Natural killer cell treated with Interleukin-12 subunit alpha and Interleukin-12 subunit beta and Interleukin-15 and Interleukin-18, amount 100 ng/mL, for 72 hours (primary cell): ENCODE results near the gene CFAP52. TPM values are rescaled to one million over a fixed set of nuclear protein-coding genes. Genes with fewer than 3 reads are reported as not detected.
"Not testable (repeated sequence)": the region's sequence is repeated elsewhere in the genome, so short reads cannot be mapped to it uniquely, and the experiment has no call there.

ENCODE experiments used
- ATAC-seq, 2 donors: fragments of 150-1000 bp; cut with Tn5 transposase in 1 of 2; sonication (Bioruptor Pico), chemical (Tn5 transposase) in 1 of 2; 2 replicates each; pipeline ENCODE4 v1.10.0; 2021
- DNase-seq: peaks from one replicate; pipeline ENCODE4 v3.0.0; 2022; ENCODE audit warnings: low spot score
- H3K27ac Mint-ChIP-seq, 2 donors: 1 replicate in 1 of 2; 2 replicates in 1 of 2; pipeline ENCODE4 v1.8.0; 2022; ENCODE audit warnings: mixed read lengths in 2 of 2, mild to moderate bottlenecking in 1 of 2, moderate library complexity in 1 of 2
- H3K27me3 Mint-ChIP-seq, 2 donors: 1 replicate in 1 of 2; 2 replicates in 1 of 2; pipeline ENCODE4 v1.8.0; 2022; ENCODE audit warnings: mixed read lengths in 2 of 2
- H3K36me3 Mint-ChIP-seq: one replicate; pipeline ENCODE4 v1.8.0; 2022; ENCODE audit warnings: mixed read lengths
- H3K4me1 Mint-ChIP-seq, 2 donors: 1 replicate in 1 of 2; 2 replicates in 1 of 2; pipeline ENCODE4 v1.8.0; 2022; ENCODE audit warnings: low read depth in 2 of 2, mixed read lengths in 2 of 2, mild to moderate bottlenecking in 1 of 2
- H3K4me3 Mint-ChIP-seq: one replicate; pipeline ENCODE4 v1.8.0; 2022; ENCODE audit warnings: mixed read lengths
- H3K9me3 Mint-ChIP-seq: 2 replicates; pipeline ENCODE4 v1.8.0; 2022; ENCODE audit warnings: mixed read lengths
- total RNA-seq, 2 donors: library from RNA; stranded (reverse); gene quantifications; one replicate each; pipeline ENCODE4 v1.2.3, GENCODE V29; 2022

CFAP52 gene
- total RNA-seq, 2 donors from 2014 or later, result not detected

GRCh38 chr17:9644910-9645751 is 68.7 kb downstream of the CFAP52 start, which contains the start of gene USP43:
TSS of gene USP43 (plus strand) at chr17:9645517. CDS start at chr17:9645633, 116 bp downstream.
- Mint-ChIP-seq H3K36me3 (peaks cover 4% of the 10 kb centered on the region), H3K27ac (no peak within 1 kb of the TSS), H3K4me1 (peaks cover 20 to 23% of the 10 kb centered on the region in 2 donors), H3K27me3 (peaks cover 17 to 22% of the 10 kb centered on the region in 2 donors), H3K4me3 (peak within 1 kb of the TSS; percentile 79), H3K9me3 (no peaks in the 10 kb centered on the region)
- DNase-seq, result no peak
- ATAC-seq, result peak; percentile 75 to 79

DNA sequence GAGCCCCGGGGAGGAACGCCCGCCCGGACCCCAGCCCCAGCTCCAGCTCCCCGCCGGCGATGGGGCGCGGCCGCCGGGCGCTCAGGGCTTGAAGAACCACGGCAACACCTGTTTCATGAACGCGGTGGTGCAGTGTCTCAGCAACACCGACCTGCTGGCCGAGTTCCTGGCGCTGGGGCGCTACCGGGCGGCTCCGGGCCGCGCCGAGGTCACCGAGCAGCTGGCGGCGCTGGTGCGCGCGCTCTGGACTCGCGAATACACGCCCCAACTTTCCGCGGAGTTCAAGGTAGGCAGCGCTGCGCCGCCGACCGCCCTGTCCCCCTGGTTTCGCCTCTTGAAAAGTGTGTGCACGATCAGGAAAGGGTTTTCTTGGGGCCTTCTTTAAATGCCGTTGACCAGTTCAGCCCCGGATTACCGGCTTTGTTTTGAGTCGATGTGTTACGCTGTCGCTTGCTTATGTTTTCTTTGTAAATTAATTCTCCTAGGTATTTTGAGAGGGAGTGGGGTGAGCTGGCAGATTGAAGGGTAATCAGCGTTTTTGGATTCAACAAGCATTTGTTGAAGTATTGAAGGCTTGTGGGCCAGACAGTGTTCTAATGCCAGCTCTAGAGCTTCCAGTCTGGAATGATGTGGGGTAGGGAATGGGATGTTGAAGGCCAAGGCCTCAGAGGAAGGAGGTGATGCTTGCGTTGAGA is 69.6 kb downstream of the CFAP52 start:
- DNase-seq (peak; percentile 64), ATAC-seq (peak; percentile 61 to 74)
- no peaks in the 10 kb centered on the region for H3K9me3 Mint-ChIP-seq
- peak overlapping the region; percentile 79 for H3K4me3 Mint-ChIP-seq
- no peak overlapping the region for H3K27ac Mint-ChIP-seq
- peaks cover 17 to 22% of the 10 kb centered on the region in 2 donors for H3K27me3 Mint-ChIP-seq
- H3K4me1 Mint-ChIP-seq, result peaks cover 20 to 23% of the 10 kb centered on the region in 2 donors
- H3K36me3 Mint-ChIP-seq, result peaks cover 4% of the 10 kb centered on the region

DNA sequence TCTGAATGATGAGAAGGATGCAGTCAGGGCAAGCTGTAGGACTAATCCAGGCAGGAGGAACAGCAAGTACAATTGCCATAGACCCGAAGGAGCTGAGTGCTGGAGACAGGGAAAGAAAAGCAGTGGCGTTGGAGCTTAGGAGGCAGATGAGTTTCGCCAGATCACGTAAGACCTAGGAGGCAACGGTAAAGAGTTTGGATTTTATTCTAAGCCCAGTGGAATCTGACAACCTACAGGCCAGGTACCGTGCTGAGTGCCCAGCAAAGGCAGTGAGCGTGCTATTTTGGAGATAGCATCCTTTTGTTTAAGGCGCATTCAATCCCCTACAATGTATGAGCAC is 70.1 kb downstream of the CFAP52 start:
- Mint-ChIP-seq H3K27ac (no peak overlapping the region), H3K9me3 (no peaks in the 10 kb centered on the region), H3K4me1 (peaks cover 20 to 23% of the 10 kb centered on the region in 2 donors), H3K27me3 (peaks cover 21 to 27% of the 10 kb centered on the region in 2 donors), H3K4me3 (peak overlapping the region; percentile 79), H3K36me3 (peaks cover 4% of the 10 kb centered on the region)
- DNase-seq, result no peak
- ATAC-seq, result no peak

DNA sequence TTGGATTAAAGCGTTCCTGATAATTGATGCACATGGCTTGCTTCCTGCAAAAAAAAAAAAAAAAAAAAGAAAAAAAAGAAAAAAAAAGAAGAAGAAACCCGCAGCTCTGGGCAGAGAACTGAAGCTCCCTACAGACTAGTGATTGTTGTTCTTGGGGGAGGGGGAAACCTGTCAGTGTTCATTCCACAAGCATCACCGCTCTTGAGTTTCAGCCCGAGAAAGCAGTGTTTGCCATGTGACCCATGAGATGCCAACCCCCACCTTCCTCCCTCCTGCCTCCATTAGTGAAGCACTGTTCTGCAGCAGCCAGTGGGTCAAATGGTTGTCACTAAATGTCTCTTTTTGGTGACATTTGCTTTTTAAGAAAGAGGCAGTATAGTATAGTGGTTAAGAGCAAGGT is 70.6 kb downstream of the CFAP52 start:
- Mint-ChIP-seq H3K27ac (no peak overlapping the region), H3K9me3 (no peaks in the 10 kb centered on the region), H3K4me3 (no peak overlapping the region), H3K27me3 (peaks cover 20 to 29% of the 10 kb centered on the region in 2 donors), H3K4me1 (peaks cover 20 to 23% of the 10 kb centered on the region in 2 donors), H3K36me3 (peaks cover 4% of the 10 kb centered on the region)
- no peak for ATAC-seq
- no peak for DNase-seq

DNA sequence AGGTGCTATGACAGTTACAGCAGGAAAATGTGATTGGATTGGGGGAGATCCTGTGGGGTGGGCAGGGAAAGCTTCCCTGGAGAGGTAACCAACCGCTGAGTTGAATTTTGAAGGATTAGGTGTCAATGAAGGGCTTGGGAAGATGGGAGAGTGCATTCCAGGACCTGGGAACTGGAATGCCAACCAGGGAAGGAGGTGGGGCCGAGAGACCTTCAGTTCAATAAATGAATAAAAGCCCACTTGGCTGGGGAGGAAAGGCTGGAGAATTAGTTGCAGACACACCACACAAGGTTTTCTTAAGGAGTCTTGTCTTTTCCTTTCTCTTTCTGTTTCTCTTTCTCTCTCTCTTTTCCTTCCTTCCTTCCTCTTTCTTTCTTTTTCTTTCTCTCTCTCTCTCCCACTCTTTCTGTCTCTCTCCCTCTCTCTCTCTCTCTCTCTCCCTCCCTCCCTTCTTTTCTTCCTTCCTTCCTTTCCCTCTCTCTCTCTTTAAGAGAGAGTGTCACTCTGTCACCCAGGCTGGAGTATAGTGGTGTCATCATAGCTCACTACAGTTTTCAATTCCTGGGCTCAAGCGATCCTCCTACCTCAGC is 72.2 kb downstream of the CFAP52 start:
- no peak overlapping the region for H3K4me3 Mint-ChIP-seq
- H3K4me1 Mint-ChIP-seq, result peaks cover 20 to 23% of the 10 kb centered on the region in 2 donors
- peaks cover 22 to 29% of the 10 kb centered on the region in 2 donors for H3K27me3 Mint-ChIP-seq
- H3K27ac Mint-ChIP-seq, result peak overlapping the region in 1 of 2 donors; percentile 14
- ATAC-seq (no peak), DNase-seq (no peak)
- peaks cover 4% of the 10 kb centered on the region for H3K36me3 Mint-ChIP-seq
- no peaks in the 10 kb centered on the region for H3K9me3 Mint-ChIP-seq

DNA sequence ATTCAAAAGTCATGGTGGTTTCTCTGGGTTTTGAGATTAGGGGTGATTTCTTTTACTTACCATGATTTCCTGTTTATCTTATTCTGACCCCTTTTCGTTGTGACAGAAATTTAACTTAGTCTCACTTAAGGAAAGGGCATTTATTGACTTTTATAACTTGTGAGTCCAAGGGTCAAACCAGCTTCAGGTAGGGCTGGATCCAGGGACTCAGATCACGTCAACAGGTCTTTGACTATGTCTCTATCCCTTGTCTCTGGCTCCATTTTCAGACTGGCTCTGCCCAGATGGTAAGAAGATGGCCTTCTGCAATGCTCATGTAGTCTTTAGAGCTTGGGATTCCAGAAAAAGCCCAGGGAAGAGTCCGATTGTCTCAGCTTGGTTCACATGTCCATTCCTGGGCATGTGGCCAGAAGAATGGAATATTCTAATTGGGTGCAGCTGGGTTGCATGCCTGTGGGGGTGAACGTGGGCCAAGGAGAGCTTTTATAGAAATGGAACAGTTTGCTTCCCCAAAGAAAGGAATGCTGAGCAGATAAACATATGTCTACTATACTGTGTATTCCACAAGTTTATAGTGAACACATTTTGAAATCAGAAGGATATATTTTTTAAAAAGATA is 82.3 kb downstream of the CFAP52 start:
- no peak overlapping the region for H3K4me3 Mint-ChIP-seq
- DNase-seq (no peak), ATAC-seq (no peak)
- peaks cover 2 to 6% of the 10 kb centered on the region in 2 donors for H3K27me3 Mint-ChIP-seq
- H3K9me3 Mint-ChIP-seq, result no peaks in the 10 kb centered on the region
- no peak overlapping the region for H3K27ac Mint-ChIP-seq
- peaks cover 0 to 2% of the 10 kb centered on the region in 2 donors for H3K4me1 Mint-ChIP-seq
- no peaks in the 10 kb centered on the region for H3K36me3 Mint-ChIP-seq

DNA sequence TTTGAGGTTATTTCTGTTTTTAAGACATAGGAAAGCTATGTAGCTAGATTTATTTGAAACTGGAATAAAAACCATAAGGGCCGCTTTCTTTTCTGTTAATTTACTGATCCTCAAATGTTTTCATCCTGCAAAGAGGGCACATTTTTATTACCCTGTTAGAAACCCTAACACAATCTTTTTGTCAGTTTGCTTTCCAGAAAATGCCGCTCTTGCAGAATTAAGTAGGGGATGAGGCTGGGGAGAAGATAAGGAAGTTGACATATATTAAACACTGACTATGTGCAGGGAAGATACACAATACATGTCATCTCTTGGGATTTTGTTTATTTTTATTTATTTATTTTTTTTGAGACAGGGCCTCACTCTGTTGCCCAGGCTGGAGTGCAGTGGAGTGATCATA is 84.6 kb downstream of the CFAP52 start:
- H3K36me3 Mint-ChIP-seq, result no peaks in the 10 kb centered on the region
- no peaks in the 10 kb centered on the region for H3K27me3 Mint-ChIP-seq
- no peak for ATAC-seq
- H3K4me3 Mint-ChIP-seq, result no peak overlapping the region
- DNase-seq, result no peak
- no peak overlapping the region for H3K27ac Mint-ChIP-seq
- H3K9me3 Mint-ChIP-seq, result no peaks in the 10 kb centered on the region
- H3K4me1 Mint-ChIP-seq, result peaks cover 7 to 12% of the 10 kb centered on the region in 2 donors

- not testable (repeated sequence) for ATAC-seq, H3K27ac Mint-ChIP-seq
Measured at GRCh38 chr17:9663511-9663910, 87.1 kb downstream of the CFAP52 start.

DNA sequence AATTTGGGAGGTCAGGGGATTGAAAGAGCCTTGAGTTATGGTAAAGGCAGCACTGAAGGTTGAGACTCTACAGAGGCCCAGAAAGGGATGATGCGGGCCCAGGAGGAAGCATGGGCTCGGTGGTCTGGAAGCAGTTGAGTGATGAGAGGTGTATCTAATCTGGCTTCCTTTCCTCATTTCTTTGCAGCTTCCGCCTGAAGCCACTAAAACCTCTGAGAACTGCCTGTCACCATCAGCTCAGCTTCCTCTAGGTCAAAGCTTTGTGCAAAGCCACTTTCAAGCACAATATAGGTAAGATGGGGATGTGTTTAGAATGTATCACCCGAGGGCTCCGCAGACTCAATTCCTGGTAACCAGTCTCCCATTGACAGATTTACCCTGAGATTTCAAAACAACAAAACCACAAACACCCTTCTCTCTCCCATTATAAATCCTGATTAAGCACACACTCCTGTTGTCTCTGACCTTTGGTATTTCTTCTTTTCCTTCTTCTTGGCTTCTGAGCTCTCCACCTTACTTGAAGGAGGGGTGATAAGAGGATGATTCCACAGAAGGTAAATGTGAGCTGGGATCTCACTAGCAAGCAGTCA is 90.1 kb downstream of the CFAP52 start:
- Mint-ChIP-seq H3K9me3 (no peaks in the 10 kb centered on the region), H3K4me1 (peaks cover 17 to 35% of the 10 kb centered on the region in 2 donors)

More at GRCh38 chr17:9663511-9663910, 87.1 kb downstream of the CFAP52 start:
- not testable (repeated sequence) for H3K27me3 Mint-ChIP-seq, DNase-seq, H3K9me3 Mint-ChIP-seq, H3K4me3 Mint-ChIP-seq, H3K36me3 Mint-ChIP-seq
- H3K4me1 Mint-ChIP-seq, result peaks cover 17 to 28% of the 10 kb centered on the region in 2 donors

DNA sequence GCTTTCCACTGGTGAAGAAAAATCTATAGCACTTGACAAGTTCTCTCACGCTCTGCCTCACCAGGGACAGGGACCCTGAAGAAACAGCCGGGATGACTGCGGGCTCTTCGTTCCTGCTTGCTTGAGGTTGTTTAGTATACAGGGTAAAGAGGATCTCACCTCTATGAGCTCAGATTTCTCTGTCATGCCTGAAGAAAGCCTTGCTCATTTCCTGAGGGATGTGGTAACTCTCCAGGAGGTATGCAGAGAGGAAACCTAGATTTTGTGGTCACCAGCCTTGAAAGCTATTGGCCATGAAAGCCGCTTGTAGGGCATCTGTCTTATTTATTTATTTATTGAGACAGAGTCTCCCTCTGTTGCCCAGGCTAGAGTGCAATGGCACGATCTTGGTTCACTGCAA is 92.1 kb downstream of the CFAP52 start:
- Mint-ChIP-seq H3K27me3 (peaks cover 3 to 6% of the 10 kb centered on the region in 2 donors), H3K27ac (no peak overlapping the region), H3K9me3 (no peaks in the 10 kb centered on the region), H3K36me3 (no peaks in the 10 kb centered on the region), H3K4me1 (peaks cover 17 to 35% of the 10 kb centered on the region in 2 donors), H3K4me3 (no peak overlapping the region)
- peak in 1 of 2 donors; percentile 53 for ATAC-seq
- DNase-seq, result no peak

More for the DNA sequence above, 90.1 kb downstream of the CFAP52 start:
- no peaks in the 10 kb centered on the region for H3K36me3 Mint-ChIP-seq
- H3K27me3 Mint-ChIP-seq, result peaks cover 3 to 6% of the 10 kb centered on the region in 2 donors
- no peak overlapping the region for H3K4me3 Mint-ChIP-seq
- DNase-seq (no peak), ATAC-seq (peak; percentile 61 to 62)
- H3K27ac Mint-ChIP-seq, result no peak overlapping the region

GRCh38 chr17:9669551-9670008 is 93.1 kb downstream of the CFAP52 start:
- Mint-ChIP-seq H3K36me3 (no peaks in the 10 kb centered on the region), H3K9me3 (no peaks in the 10 kb centered on the region), H3K4me1 (peaks cover 17 to 35% of the 10 kb centered on the region in 2 donors), H3K27me3 (peaks cover 3 to 6% of the 10 kb centered on the region in 2 donors), H3K27ac (no peak overlapping the region), H3K4me3 (no peak overlapping the region)
- DNase-seq (no peak), ATAC-seq (no peak)

GRCh38 chr17:9670596-9670995 is 94.2 kb downstream of the CFAP52 start:
- peaks cover 14 to 27% of the 10 kb centered on the region in 2 donors for H3K4me1 Mint-ChIP-seq
- no peak overlapping the region for H3K27ac Mint-ChIP-seq
- H3K36me3 Mint-ChIP-seq, result no peaks in the 10 kb centered on the region
- no peak for DNase-seq
- H3K9me3 Mint-ChIP-seq, result no peaks in the 10 kb centered on the region
- ATAC-seq, result no peak
- peaks cover 3 to 6% of the 10 kb centered on the region in 2 donors for H3K27me3 Mint-ChIP-seq
- no peak overlapping the region for H3K4me3 Mint-ChIP-seq

DNA sequence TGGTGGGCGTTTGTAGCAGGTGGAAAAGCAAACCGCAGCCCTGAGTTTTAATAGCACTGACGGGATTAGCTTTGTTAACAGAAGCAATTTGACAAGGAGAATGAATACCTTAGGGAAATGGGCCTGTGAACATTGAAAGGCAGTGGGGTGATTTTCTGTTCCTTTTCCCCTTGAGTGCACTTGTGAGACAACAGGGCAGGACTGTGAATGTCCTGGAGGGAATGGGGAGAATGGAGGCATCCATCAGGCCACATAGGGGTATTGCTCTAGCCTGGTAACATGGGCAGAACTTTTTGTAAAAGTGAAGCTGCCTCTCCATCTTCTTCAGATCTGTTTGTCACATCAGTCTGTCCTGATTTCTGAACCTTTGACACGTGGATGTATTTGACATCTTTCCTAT is 95.1 kb downstream of the CFAP52 start:
- Mint-ChIP-seq H3K9me3 (no peaks in the 10 kb centered on the region), H3K4me3 (no peak overlapping the region), H3K36me3 (no peaks in the 10 kb centered on the region), H3K4me1 (peaks cover 5 to 18% of the 10 kb centered on the region in 2 donors), H3K27me3 (peaks cover 3 to 6% of the 10 kb centered on the region in 2 donors), H3K27ac (no peak overlapping the region)
- no peak for DNase-seq
- no peak for ATAC-seq
